H1 (cell line): ENCODE measurements around the gene CSDE1. TPM values are rescaled to one million over a fixed set of nuclear protein-coding genes. Genes with fewer than 3 reads are reported as not detected.

ENCODE experiments used
- CTCF ChIA-PET: fragments of 300-600 bp; sonication (Branson Sonifier 250); formaldehyde crosslinking; loops from one replicate; lab custom pipeline; 2021; ENCODE audit not compliant: partially characterized antibody; lab: Charles Lee
- POLR2A ChIA-PET: fragments of 300-600 bp; sonication (Branson Sonifier 250); formaldehyde crosslinking; loops from one replicate; lab custom pipeline; 2021; ENCODE audit warnings: inconsistent platforms; ENCODE audit not compliant: partially characterized antibody; lab: Charles Lee
- DNase-seq, 2 experiments: peaks; one replicate each; pipeline versions ENCODE4 v3.0.0 to v3.0.0-alpha.2; 2010 to 2022; ENCODE audit warnings: low spot score in 2 of 2, low read depth in 1 of 2, mixed read lengths in 1 of 2
- FAIRE-seq: peaks from 2 replicates; lab custom pipeline; 2011; peaks lifted over from hg19 to GRCh38; lab: Jason Lieb, UNC
- H2AFZ ChIP-seq: 2 replicates; pipeline ENCODE4 v1.8.1; 2012; ENCODE audit warnings: low read length, inconsistent platforms
- H2AK5ac ChIP-seq: 2 replicates; pipeline ENCODE4 v1.6.1; 2013; ENCODE audit warnings: low read depth, low read length
- H2BK120ac ChIP-seq: replicated peaks from 2 replicates; pipeline ENCODE3; 2013; ENCODE audit warnings: low read depth, low read length, inconsistent platforms
- H2BK12ac ChIP-seq: 2 replicates; pipeline ENCODE4 v1.6.1; 2013; ENCODE audit warnings: low read depth, low read length
- H2BK15ac ChIP-seq: 2 replicates; pipeline ENCODE4 v1.6.1; 2013; ENCODE audit warnings: low read length
- H2BK20ac ChIP-seq: 2 replicates; pipeline ENCODE4 v1.6.1; 2013; ENCODE audit warnings: low read length
- H2BK5ac ChIP-seq: 2 replicates; pipeline ENCODE4 v1.6.1; 2013; ENCODE audit warnings: low read depth, low read length
- H3K14ac ChIP-seq: 2 replicates; pipeline ENCODE4 v1.6.1; 2013; ENCODE audit warnings: inconsistent platforms; ENCODE audit not compliant: insufficient read length
- H3K18ac ChIP-seq: 2 replicates; pipeline ENCODE4 v1.6.1; 2013; ENCODE audit warnings: low read length; ENCODE audit errors: extremely low read depth
- H3K23ac ChIP-seq: 2 replicates; pipeline ENCODE4 v1.6.1; 2013; ENCODE audit warnings: inconsistent platforms; ENCODE audit not compliant: insufficient read length
- H3K23me2 ChIP-seq: 2 replicates; pipeline ENCODE4 v1.6.1; 2013; ENCODE audit warnings: low read depth, low read length
- H3K27ac ChIP-seq: 2 replicates; pipeline ENCODE4 v1.6.1; 2011; ENCODE audit warnings: low read depth, low read length, inconsistent platforms
- H3K27me3 ChIP-seq, 4 experiments: replicated peaks in 1 of 4; 1 replicate in 1 of 4; 2 replicates in 3 of 4; pipeline versions ENCODE4 v1.6.1 to v1.8.1; 2011 to 2013; ENCODE audit warnings: low read length in 3 of 4, mild to moderate bottlenecking in 3 of 4, inconsistent platforms in 2 of 4, mixed read lengths in 2 of 4, moderate library complexity in 1 of 4; ENCODE audit not compliant: control insufficient read depth in 3 of 4, insufficient read depth in 3 of 4; ENCODE audit errors: extremely low read depth in 1 of 4
- H3K36me3 ChIP-seq, 4 experiments: 2 replicates each; pipeline versions ENCODE4 v1.6.1 to v1.8.1; 2011 to 2013; ENCODE audit warnings: mild to moderate bottlenecking in 4 of 4, low read length in 3 of 4, moderate library complexity in 2 of 4, control low read depth in 1 of 4, inconsistent platforms in 1 of 4; ENCODE audit not compliant: insufficient read depth in 4 of 4, control insufficient read depth in 2 of 4
- H3K4ac ChIP-seq: replicated peaks from 2 replicates; pipeline ENCODE3; 2013; ENCODE audit warnings: low read length, low read depth, mixed read lengths, inconsistent platforms; ENCODE audit not compliant: insufficient read length
- H3K4me1 ChIP-seq, 4 experiments: replicated peaks in 1 of 4; 1 replicate in 1 of 4; 2 replicates in 3 of 4; pipeline versions ENCODE4 v1.6.1 to v1.8.1; 2011 to 2013; ENCODE audit warnings: low read length in 3 of 4, inconsistent platforms in 2 of 4, mixed read lengths in 1 of 4; ENCODE audit not compliant: insufficient read depth in 4 of 4, control insufficient read depth in 3 of 4
- H3K4me2 ChIP-seq, 2 experiments: 2 replicates each; pipeline versions ENCODE4 v1.6.1 to v1.8.1; 2011 to 2013; ENCODE audit warnings: low read depth in 2 of 2, low read length in 2 of 2, control low read depth in 1 of 2, inconsistent platforms in 1 of 2, mild to moderate bottlenecking in 1 of 2; ENCODE audit not compliant: insufficient read depth in 1 of 2
- H3K4me3 ChIP-seq, 4 experiments: fragments of 200-600, 300-600 bp in 1 of 4; sonication (generic), shearing (Covaris generic), sonication (Bioruptor Twin) in 1 of 4; 2 replicates each; pipeline versions ENCODE4 v1.5.1 to v1.8.1; 2011 to 2016; ENCODE audit warnings: low read length in 4 of 4, low read depth in 3 of 4, control low read depth in 2 of 4, inconsistent platforms in 2 of 4, mild to moderate bottlenecking in 2 of 4, mixed read lengths in 1 of 4, moderate library complexity in 1 of 4; ENCODE audit not compliant: insufficient read depth in 2 of 4; ENCODE audit errors: extremely low read depth in 1 of 4
- H3K56ac ChIP-seq: replicated peaks from 2 replicates; pipeline ENCODE3; 2013; ENCODE audit warnings: low read depth, mild to moderate bottlenecking, mixed read lengths, low read length, inconsistent platforms; ENCODE audit not compliant: insufficient read length
- H3K79me1 ChIP-seq: 2 replicates; pipeline ENCODE4 v1.6.1; 2013; ENCODE audit warnings: low read depth, low read length, control low read depth
- H3K79me2 ChIP-seq, 2 experiments: 2 replicates each; pipeline versions ENCODE4 v1.6.1 to v1.8.1; 2012 to 2013; ENCODE audit warnings: low read length in 2 of 2, mild to moderate bottlenecking in 2 of 2, inconsistent platforms in 1 of 2; ENCODE audit not compliant: insufficient read depth in 2 of 2, control insufficient read depth in 1 of 2
- H3K9ac ChIP-seq, 4 experiments: replicated peaks in 1 of 4; 1 replicate in 1 of 4; 2 replicates in 3 of 4; pipeline versions ENCODE4 v1.6.1 to v1.8.1; 2011 to 2013; ENCODE audit warnings: low read depth in 3 of 4, low read length in 3 of 4, control low read depth in 2 of 4, mild to moderate bottlenecking in 2 of 4, moderate library complexity in 2 of 4, inconsistent platforms in 1 of 4; ENCODE audit errors: extremely low read depth in 1 of 4
- H3K9me3 ChIP-seq, 2 experiments: 2 replicates each; pipeline versions ENCODE4 v1.6.1 to v1.8.1; 2012 to 2013; ENCODE audit warnings: mild to moderate bottlenecking in 2 of 2, moderate library complexity in 2 of 2, control low read depth in 1 of 2, inconsistent platforms in 1 of 2, low read depth in 1 of 2, low read length in 1 of 2, mixed read lengths in 1 of 2; ENCODE audit not compliant: insufficient read depth in 2 of 2
- H4K20me1 ChIP-seq, 2 experiments: replicated peaks in 1 of 2; 2 replicates each; pipeline versions ENCODE3 to v1.8.1; 2011 to 2013; ENCODE audit warnings: inconsistent platforms in 2 of 2, low read length in 2 of 2, mild to moderate bottlenecking in 1 of 2; ENCODE audit not compliant: insufficient read depth in 2 of 2, control insufficient read depth in 1 of 2
- H4K5ac ChIP-seq: 2 replicates; pipeline ENCODE4 v1.6.1; 2013; ENCODE audit warnings: low read length, low read depth, mixed read lengths, inconsistent platforms; ENCODE audit not compliant: insufficient read length
- H4K8ac ChIP-seq: 2 replicates; pipeline ENCODE4 v1.8.0; 2013; ENCODE audit warnings: mild to moderate bottlenecking, moderate library complexity, low read length, inconsistent platforms; ENCODE audit not compliant: insufficient read depth; ENCODE audit errors: extremely low read depth
- H4K91ac ChIP-seq: replicated peaks from 2 replicates; pipeline ENCODE3; 2013; ENCODE audit warnings: low read length, mixed read lengths, inconsistent platforms; ENCODE audit not compliant: insufficient read length
- BRCA1 ChIP-seq: IDR thresholded peaks from 2 replicates; pipeline ENCODE4 v1.6.1; 2012; ENCODE audit warnings: low read depth, low read length, improper control_type of control experiment
- CBX8 ChIP-seq: fragments of 300-800, 300-1000 bp; sonication (generic); IDR thresholded peaks from 2 replicates; pipeline ENCODE4 v1.7.1; 2016; ENCODE audit warnings: low read depth, low read length, borderline replicate concordance
- EGR1 ChIP-seq: IDR thresholded peaks from 2 replicates; pipeline ENCODE4 v1.6.1; 2011; ENCODE audit warnings: low read depth, low read length, borderline replicate concordance
- FOSL1 ChIP-seq: IDR thresholded peaks from 2 replicates; pipeline ENCODE4 v1.6.1; 2011; ENCODE audit warnings: mild to moderate bottlenecking, low read depth, low read length, moderate library complexity; ENCODE audit not compliant: insufficient read depth
- NANOG ChIP-seq: IDR thresholded peaks from 2 replicates; pipeline ENCODE4 v1.6.1; 2011; ENCODE audit warnings: low read length, low read depth, mild to moderate bottlenecking, inconsistent platforms; ENCODE audit not compliant: insufficient read depth, poor library complexity, severe bottlenecking
- POLR2A ChIP-seq, 2 experiments: IDR thresholded peaks; 1 replicate in 1 of 2; 2 replicates in 1 of 2; pipeline ENCODE4 v1.6.1; 2011; ENCODE audit warnings: low read depth in 2 of 2, low read length in 2 of 2, mild to moderate bottlenecking in 2 of 2; ENCODE audit errors: control extremely low read depth in 1 of 2
- SAP30 ChIP-seq: fragments of 300-600 bp; sonication (generic); IDR thresholded peaks from 2 replicates; pipeline ENCODE4 v1.7.1; 2012; ENCODE audit warnings: low read length, moderate library complexity, mild to moderate bottlenecking, inconsistent platforms; ENCODE audit not compliant: insufficient read depth, insufficient replicate concordance
- SP1 ChIP-seq: IDR thresholded peaks from 2 replicates; pipeline ENCODE4 v1.6.1; 2011; ENCODE audit warnings: low read depth, low read length
- SP2 ChIP-seq: IDR thresholded peaks from 2 replicates; pipeline ENCODE4 v1.6.1; 2012; ENCODE audit warnings: mild to moderate bottlenecking, low read length, inconsistent platforms
- WGBS, 2 experiments: shearing (Covaris generic) in 1 of 2; methylation state at CpG; one replicate each; pipeline versions ENCODE4 v1.1.6 to v1.1.7; 2013 to 2015; ENCODE audit warnings: low lambda C conversion rate in 2 of 2, mixed read lengths in 2 of 2, inconsistent platforms in 1 of 2, low coverage in 1 of 2, missing lambda C conversion rate in 1 of 2; ENCODE audit not compliant: insufficient replicate concordance in 2 of 2, insufficient coverage in 1 of 2, insufficient read length in 1 of 2; ENCODE audit errors: extremely low coverage in 1 of 2, missing lambda C conversion rate in 1 of 2; 5-methylcytosine and 5-hydroxymethylcytosine counted together
- polyA plus RNA-seq, 7 experiments: library from polyadenylated mRNA; depleted of rRNA in 3 of 7; stranded (reverse) in 5 of 7; unstranded in 2 of 7; fragments of >200 nt in 5 of 7; fragments of 200-250 nt in 2 of 7; gene quantifications; 1 replicate in 5 of 7; 2 replicates in 1 of 7; 4 replicates in 1 of 7; pipeline versions ENCODE4 v1.2.1 to v1.2.3, GENCODE V29; 2011 to 2013; ENCODE audit warnings: missing spikeins in 2 of 7, mixed read lengths in 2 of 7
- total RNA-seq: library from RNA; stranded (reverse); fragmentation: NEBNext Ultra II Directional; extraction: Animal tissue kit (Norgen Biotek cat#: 25700); gene quantifications from 2 replicates; pipeline ENCODE4 v1.2.1, GENCODE V29; 2021
- TF ChIP-seq, protein P1 (sequence below): IDR thresholded peaks from 2 replicates; pipeline ENCODE4 v1.6.1; 2012; ENCODE audit warnings: inconsistent platforms

Gene CSDE1
- total and polyA plus RNA-seq, 2 of the 8 experiments (the other 6 are each of a cell fraction or from before 2014, with no cell fraction given): 149 to 635 TPM

DNA sequence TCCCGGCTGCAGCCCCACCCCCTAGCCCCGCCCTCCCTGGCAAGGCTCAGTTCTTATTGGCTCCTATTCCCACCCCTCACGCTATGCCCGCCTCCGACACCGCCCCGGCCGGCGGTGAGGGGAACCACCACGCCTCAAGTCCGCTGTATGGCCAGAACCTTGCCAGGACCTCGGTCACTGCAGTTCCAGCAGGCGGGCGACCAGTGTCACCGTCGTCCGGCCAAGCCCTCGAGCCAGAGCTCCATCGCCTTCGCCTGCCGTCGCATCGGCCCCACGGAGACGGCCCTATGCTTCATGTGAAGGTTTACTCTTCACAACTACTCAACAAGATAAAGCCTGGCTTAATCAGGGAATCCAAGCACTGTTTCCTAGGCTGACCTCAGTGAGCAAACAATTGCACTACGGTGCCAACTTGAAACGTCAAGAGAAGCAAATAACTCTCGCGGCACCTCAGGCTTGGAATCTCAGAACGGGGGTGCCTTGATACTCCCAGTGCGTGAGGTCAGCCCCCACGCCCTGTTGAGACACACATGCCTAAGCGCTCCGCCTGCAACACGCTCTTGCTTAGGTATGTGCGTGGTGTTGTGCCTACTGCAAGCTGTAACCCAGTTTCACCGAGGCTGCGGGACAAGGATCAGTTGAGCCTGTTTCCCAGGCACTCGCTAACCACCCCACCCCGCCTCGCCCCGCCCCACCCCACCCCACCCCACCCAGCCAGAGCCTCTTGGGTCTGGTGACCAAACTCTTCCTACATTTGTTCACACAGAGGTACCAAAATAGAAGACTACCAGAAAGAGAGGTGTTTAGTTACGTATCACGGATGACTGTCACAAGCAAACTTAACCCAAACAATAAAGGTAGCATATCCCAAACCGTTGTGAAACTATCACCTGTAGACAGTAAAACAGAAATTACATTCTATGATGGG lies 87.4 kb downstream of the CSDE1 start:
- Histone ChIP-seq H3K4me2 (peak overlapping the region; percentile 93 to 100), H3K79me2 (no peaks in the 10 kb centered on the region), H2BK12ac (peak overlapping the region; percentile 64), H2AFZ (peak overlapping the region; percentile 99), H3K4me3 (peak overlapping the region; percentile 79 to 82 (median 81)), H2BK5ac (no peak overlapping the region), H3K4ac (peak overlapping the region; percentile 19), H3K27ac (no peak overlapping the region), H2BK120ac (no peak overlapping the region), H3K23ac (no peak overlapping the region), H3K27me3 (peaks cover 0 to 4% (median 2%) of the 10 kb centered on the region in 4 experiments; a peak in 2 of 7 replicates), H2BK20ac (no peak overlapping the region), H4K5ac (no peak overlapping the region), H3K56ac (no peak overlapping the region), H4K8ac (no peak overlapping the region), H3K18ac (peak overlapping the region; percentile 26; the same call in 1 of the 2 replicates), H4K20me1 (no peaks in the 10 kb centered on the region), H3K9me3 (no peaks in the 10 kb centered on the region), H2BK15ac (peak overlapping the region; percentile 36; the same call in 1 of the 2 replicates), H3K4me1 (peaks cover 0 to 4% (median 1%) of the 10 kb centered on the region in 4 experiments; a peak in 1 of 7 replicates), H2AK5ac (no peak overlapping the region), H4K91ac (no peak overlapping the region), H3K36me3 (no peaks in the 10 kb centered on the region), H3K14ac (no peak overlapping the region), H3K9ac (peak overlapping the region in 3 of 4 experiments; percentile 26 to 56 (median 48); a peak in 5 of 7 replicates), H3K79me1 (no peaks in the 10 kb centered on the region), H3K23me2 (peaks cover 10% of the 10 kb centered on the region)
- 6% methylated on average over 36 of the region's 45 CpGs; no CpG with 5 or more reads in 1 of the 2 experiments for WGBS, 2 experiments
- FAIRE-seq: no peak
- peak; percentile 69 to 90 for DNase-seq
- CTCF ChIA-PET: interaction anchor here (1.2 to 1.3 kb wide), 3 partner anchors 23 to 162 kb away, joined by 3 to 4 read pairs (median 3); no protein-coding TSS in a partner anchor
- POLR2A ChIA-PET: interaction anchor here (0.6 to 1.5 kb wide), 9 partner anchors 9 to 160 kb away, joined by 3 to 9 read pairs (median 4); partner anchors contain the start of genes CSDE1, NRAS and TRIM33
- TF ChIP-seq FOSL1 (no peak), SAP30 (no peak), NANOG (no peak), CBX8 (no peak), EGR1 (no peak), POLR2A (IDR thresholded peaks at IDR 0.05; ENCODE audit: control extremely low read depth in 1 of 2, low read depth in 2 of 2, low read length in 2 of 2) (peak in 1 of 2 experiments; percentile 60; a peak in 1 of 3 replicates), SP2 (peak; percentile 13; the same call in 1 of the 2 replicates), SP1 (peak; percentile 70), BRCA1 (0 out of 2 replicates have a peak, but pooled peaks have one; percentile 11)
- TF ChIP-seq, protein P1, sequence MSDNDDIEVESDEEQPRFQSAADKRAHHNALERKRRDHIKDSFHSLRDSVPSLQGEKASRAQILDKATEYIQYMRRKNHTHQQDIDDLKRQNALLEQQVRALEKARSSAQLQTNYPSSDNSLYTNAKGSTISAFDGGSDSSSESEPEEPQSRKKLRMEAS: 0 out of 2 replicates have a peak, but pooled peaks have one; percentile 11
